GM19463 (cell line): ENCODE results near the gene ZCCHC4.

Source experiments
- ATAC-seq: cut with Tn5 transposase; IDR thresholded peaks from one replicate; pipeline ENCODE4 v1.9.1; 2021; ENCODE audit warnings: mild to moderate bottlenecking, moderate library complexity; ENCODE audit not compliant: unreplicated experiment

Gene ZCCHC4

GRCh38 chr4:25376754-25377571, 64.4 kb downstream of the ZCCHC4 start, which contains the start of gene ANAPC4:
Gene ANAPC4 (plus strand): TSS chr4:25377263. CDS start chr4:25377428, 165 bp downstream.
- peak; percentile 96 for ATAC-seq

GRCh38 chr4:25377572-25378436, 65.2 kb downstream of the ZCCHC4 start:
- ATAC-seq: no peak

- no peak for ATAC-seq
Observed at GRCh38 chr4:25378437-25378743, 65.8 kb downstream of the ZCCHC4 start.

- ATAC-seq: no peak
Observed at GRCh38 chr4:25379591-25379990, 67.0 kb downstream of the ZCCHC4 start.

GRCh38 chr4:25383647-25384046, 71.1 kb downstream of the ZCCHC4 start:
- ATAC-seq: no peak

GRCh38 chr4:25386926-25387325, 74.4 kb downstream of the ZCCHC4 start:
- ATAC-seq: no peak

GRCh38 chr4:25397305-25397704, 84.7 kb downstream of the ZCCHC4 start:
- ATAC-seq: no peak

- ATAC-seq: no peak
Observed at GRCh38 chr4:25399510-25399909, 86.9 kb downstream of the ZCCHC4 start.

- ATAC-seq: no peak
Observed at GRCh38 chr4:25401066-25401465, 88.5 kb downstream of the ZCCHC4 start.

GRCh38 chr4:25402521-25402920, 89.9 kb downstream of the ZCCHC4 start:
- no peak for ATAC-seq

- no peak for ATAC-seq
Observed at GRCh38 chr4:25403699-25404098, 91.1 kb downstream of the ZCCHC4 start.

GRCh38 chr4:25405453-25405852, 92.9 kb downstream of the ZCCHC4 start:
- no peak for ATAC-seq

GRCh38 chr4:25406081-25406692, 93.6 kb downstream of the ZCCHC4 start:
- no peak for ATAC-seq

- no peak for ATAC-seq
Observed at GRCh38 chr4:25410820-25411529, 98.4 kb downstream of the ZCCHC4 start.

GRCh38 chr4:25413261-25413660, 100.7 kb downstream of the ZCCHC4 start:
- ATAC-seq: no peak

- ATAC-seq: no peak
Observed at GRCh38 chr4:25417014-25417413, 104.4 kb downstream of the ZCCHC4 start.
